Nephron progenitor cell (in vitro differentiated cells): ENCODE data around the gene CSGALNACT2.
A peak's percentile ranks its signal among the peaks of the same experiment; 100 is the strongest.

Experiments
- DNase-seq: peaks from one replicate; pipeline ENCODE4 v3.0.0; 2021
- H3K27ac Mint-ChIP-seq: 2 replicates; pipeline ENCODE4 v1.8.0; 2021; ENCODE audit warnings: mild to moderate bottlenecking, moderate library complexity, mixed read lengths
- H3K27me3 Mint-ChIP-seq: 2 replicates; pipeline ENCODE4 v1.8.0; 2021; ENCODE audit warnings: mild to moderate bottlenecking, low read depth, mixed read lengths; ENCODE audit not compliant: poor library complexity
- H3K36me3 Mint-ChIP-seq: 2 replicates; pipeline ENCODE4 v1.8.0; 2021; ENCODE audit warnings: low read depth, mixed read lengths
- H3K4me1 Mint-ChIP-seq: 2 replicates; pipeline ENCODE4 v1.8.0; 2021; ENCODE audit warnings: mixed read lengths
- H3K4me3 Mint-ChIP-seq: 2 replicates; pipeline ENCODE4 v1.8.0; 2021; ENCODE audit warnings: mild to moderate bottlenecking, moderate library complexity, mixed read lengths
- H3K9me3 Mint-ChIP-seq: 2 replicates; pipeline ENCODE4 v1.8.0; 2021; ENCODE audit warnings: mild to moderate bottlenecking, moderate library complexity, mixed read lengths
- TF ChIP-seq, protein P1 (sequence below): fragments of 200-600 bp; sonication (generic); IDR thresholded peaks from 2 replicates; pipeline ENCODE4 v1.5.0; 2021; ENCODE audit warnings: antibody characterized with exemption

The CSGALNACT2 gene

GRCh38 chr10:43124574-43125273 is 13.5 kb upstream of the CSGALNACT2 start:
- H3K4me3 Mint-ChIP-seq: no peak overlapping the region
- peaks cover 38% of the 10 kb centered on the region for H3K4me1 Mint-ChIP-seq
- H3K9me3 Mint-ChIP-seq: no peaks in the 10 kb centered on the region
- DNase-seq: no peak
- no peak overlapping the region for H3K27ac Mint-ChIP-seq
- H3K36me3 Mint-ChIP-seq: no peaks in the 10 kb centered on the region
- TF ChIP-seq, protein P1, sequence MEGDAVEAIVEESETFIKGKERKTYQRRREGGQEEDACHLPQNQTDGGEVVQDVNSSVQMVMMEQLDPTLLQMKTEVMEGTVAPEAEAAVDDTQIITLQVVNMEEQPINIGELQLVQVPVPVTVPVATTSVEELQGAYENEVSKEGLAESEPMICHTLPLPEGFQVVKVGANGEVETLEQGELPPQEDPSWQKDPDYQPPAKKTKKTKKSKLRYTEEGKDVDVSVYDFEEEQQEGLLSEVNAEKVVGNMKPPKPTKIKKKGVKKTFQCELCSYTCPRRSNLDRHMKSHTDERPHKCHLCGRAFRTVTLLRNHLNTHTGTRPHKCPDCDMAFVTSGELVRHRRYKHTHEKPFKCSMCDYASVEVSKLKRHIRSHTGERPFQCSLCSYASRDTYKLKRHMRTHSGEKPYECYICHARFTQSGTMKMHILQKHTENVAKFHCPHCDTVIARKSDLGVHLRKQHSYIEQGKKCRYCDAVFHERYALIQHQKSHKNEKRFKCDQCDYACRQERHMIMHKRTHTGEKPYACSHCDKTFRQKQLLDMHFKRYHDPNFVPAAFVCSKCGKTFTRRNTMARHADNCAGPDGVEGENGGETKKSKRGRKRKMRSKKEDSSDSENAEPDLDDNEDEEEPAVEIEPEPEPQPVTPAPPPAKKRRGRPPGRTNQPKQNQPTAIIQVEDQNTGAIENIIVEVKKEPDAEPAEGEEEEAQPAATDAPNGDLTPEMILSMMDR: no peak
- peaks cover 6% of the 10 kb centered on the region for H3K27me3 Mint-ChIP-seq

DNA sequence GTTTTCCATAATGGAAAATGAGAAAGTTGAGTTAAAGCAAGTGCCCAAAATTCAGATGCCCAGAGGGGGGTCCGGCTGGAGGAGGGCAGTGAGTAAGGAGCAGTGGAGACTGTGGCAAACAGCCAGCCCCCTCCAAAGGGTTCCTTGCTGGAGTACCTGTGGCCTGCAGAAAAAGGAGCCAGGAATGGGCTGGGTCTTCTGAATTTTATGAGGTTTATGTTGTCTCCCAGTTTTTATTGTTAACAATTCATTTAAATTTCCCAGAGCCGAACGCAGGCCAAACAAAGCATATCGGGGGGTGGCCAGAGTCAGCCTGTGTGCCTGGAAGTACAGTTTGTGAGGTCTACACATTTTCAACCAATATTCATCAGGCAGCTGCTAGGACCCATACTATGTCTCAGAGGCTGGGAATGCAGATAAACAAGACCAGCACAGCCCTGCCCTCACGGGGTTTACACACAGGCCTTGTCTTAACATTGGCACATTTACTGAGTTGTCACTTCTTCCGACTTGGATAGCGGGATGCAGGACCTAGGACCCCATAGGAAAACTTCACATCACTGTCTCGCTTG is 12.9 kb upstream of the CSGALNACT2 start:
- H3K4me1 Mint-ChIP-seq: peaks cover 39% of the 10 kb centered on the region
- H3K36me3 Mint-ChIP-seq: no peaks in the 10 kb centered on the region

GRCh38 chr10:43125881-43126731 is 12.1 kb upstream of the CSGALNACT2 start:
- TF ChIP-seq, protein P1: no peak
- H3K9me3 Mint-ChIP-seq: no peaks in the 10 kb centered on the region

More for the DNA sequence above, 12.9 kb upstream of the CSGALNACT2 start:
- Mint-ChIP-seq H3K9me3 (no peaks in the 10 kb centered on the region), H3K27ac (no peak overlapping the region), H3K4me3 (no peak overlapping the region), H3K27me3 (peaks cover 6% of the 10 kb centered on the region)
- TF ChIP-seq, protein P1: no peak
- DNase-seq: no peak

GRCh38 chr10:43126759-43127424 is 11.4 kb upstream of the CSGALNACT2 start:
- DNase-seq: no peak
- Mint-ChIP-seq H3K27ac (no peak overlapping the region), H3K4me1 (peaks cover 38% of the 10 kb centered on the region), H3K9me3 (no peaks in the 10 kb centered on the region), H3K36me3 (no peaks in the 10 kb centered on the region), H3K27me3 (peaks cover 6% of the 10 kb centered on the region), H3K4me3 (no peak overlapping the region)
- TF ChIP-seq, protein P1: no peak

More at GRCh38 chr10:43125881-43126731, 12.1 kb upstream of the CSGALNACT2 start:
- Mint-ChIP-seq H3K27ac (no peak overlapping the region), H3K4me3 (no peak overlapping the region), H3K27me3 (peaks cover 6% of the 10 kb centered on the region), H3K4me1 (peaks cover 41% of the 10 kb centered on the region), H3K36me3 (no peaks in the 10 kb centered on the region)
- DNase-seq: no peak

DNA sequence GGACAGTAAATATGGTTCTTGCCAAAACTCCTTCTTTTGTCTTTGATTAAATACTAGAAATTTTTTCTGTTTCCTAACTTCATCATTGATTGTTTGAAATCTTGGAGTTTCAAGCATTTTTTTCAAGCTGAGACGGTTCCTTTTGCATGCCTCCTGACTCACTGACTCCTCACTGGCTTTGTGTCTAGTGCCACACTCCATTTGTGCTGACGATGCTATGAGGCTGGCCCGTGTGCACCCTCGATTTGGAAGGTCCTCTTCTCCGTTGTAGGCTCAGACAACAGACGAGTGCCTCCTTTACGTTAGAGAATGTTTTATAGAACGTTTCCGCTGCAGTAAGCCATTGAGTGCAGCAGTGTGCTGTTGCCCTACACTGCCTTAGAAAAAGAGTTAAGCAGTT is 10.8 kb upstream of the CSGALNACT2 start:
- H3K4me3 Mint-ChIP-seq: no peak overlapping the region
- peak overlapping the region; percentile 24 for H3K27ac Mint-ChIP-seq
- no peaks in the 10 kb centered on the region for H3K9me3 Mint-ChIP-seq
- TF ChIP-seq, protein P1: no peak
- DNase-seq: no peak
- peaks cover 34% of the 10 kb centered on the region for H3K4me1 Mint-ChIP-seq
- H3K27me3 Mint-ChIP-seq: peaks cover 6% of the 10 kb centered on the region
- no peaks in the 10 kb centered on the region for H3K36me3 Mint-ChIP-seq
